Measurements from ENCODE around the gene KDM3A. TPM values are rescaled to one million over a fixed set of nuclear protein-coding genes. Genes with fewer than 3 reads are reported as not detected.

The KDM3A gene
- total and polyA plus RNA-seq, 9 of the 15 experiments (the other 6 are each of a cell fraction or from before 2014, with no cell fraction given) = 7.5 to 95.4 (median 24.8) TPM

GRCh38 chr2:86441882-86442641 lies 891 bp downstream of the KDM3A start (continued):
- no peak for TF ChIP-seq MLLT1 (IDR thresholded peaks at IDR 0.05)
- 0 out of 2 replicates have a peak, but pooled peaks have one; percentile 8 for TF ChIP-seq SPI1 (IDR thresholded peaks at IDR 0.05; ENCODE audit: borderline replicate concordance, low read depth, low read length)
- TF ChIP-seq CHD1 (IDR thresholded peaks at IDR 0.05; ENCODE audit: low read length) = no peak
- no peak for TF ChIP-seq PATZ1 (CRISPR knock-in tag; IDR thresholded peaks at IDR 0.05; ENCODE audit: borderline replicate concordance)
- no peak for TF ChIP-seq ZSCAN29 (IDR thresholded peaks at IDR 0.05)
- no peak for TF ChIP-seq CBX5 (IDR thresholded peaks at IDR 0.05; ENCODE audit: borderline replicate concordance, low read depth)
- no peak for TF ChIP-seq BRCA1 (IDR thresholded peaks at IDR 0.05)
- no peak for TF ChIP-seq BRCA1 (CRISPR knock-in tag; IDR thresholded peaks at IDR 0.05)
- no peak for TF ChIP-seq ZZZ3 (IDR thresholded peaks at IDR 0.05)
- no peak for TF ChIP-seq RBM39 (optimal IDR thresholded peaks at IDR 0.05; ENCODE audit: low read depth, low read length)
- TF ChIP-seq MLX (CRISPR knock-in tag; conservative IDR thresholded peaks at IDR 0.05) = no peak
- TF ChIP-seq ZNF592 (IDR thresholded peaks at IDR 0.05) = no peak
- no peak for TF ChIP-seq MIER1 (IDR thresholded peaks at IDR 0.05; ENCODE audit: low read depth)
- no peak for TF ChIP-seq RBM34 (IDR thresholded peaks at IDR 0.05; ENCODE audit: borderline replicate concordance, insufficient read depth, low read length)
- no peak for TF ChIP-seq CLOCK (CRISPR knock-in tag; IDR thresholded peaks at IDR 0.05; ENCODE audit: borderline replicate concordance)
